Cardiac muscle cell (in vitro differentiated cells and primary cell): ENCODE measurements around the gene YPEL4. TPM values are rescaled to one million over a fixed set of nuclear protein-coding genes. Genes with fewer than 3 reads are reported as not detected.
A peak's percentile ranks its signal among the peaks of the same experiment; 100 is the strongest.

Experiments used
- DNase-seq, 2 donors: peaks; one replicate each; pipeline versions ENCODE4 v3.0.0 to v3.0.0-alpha.2; 2010 to 2017; ENCODE audit warnings: low read depth in 1 of 2, low spot score in 1 of 2
- H3K27ac ChIP-seq: fragments of 200-600 bp; sonication (generic); 2 replicates; pipeline ENCODE4 v1.5.1; 2016
- H3K27me3 ChIP-seq: fragments of 200-600 bp; sonication (generic); 2 replicates; pipeline ENCODE4 v1.6.0; 2016; ENCODE audit warnings: control low read depth
- H3K36me3 ChIP-seq: fragments of 200-600 bp; sonication (generic); 2 replicates; pipeline ENCODE4 v1.5.1; 2016; ENCODE audit warnings: control low read depth
- H3K4me1 ChIP-seq: fragments of 200-600 bp; sonication (generic); 2 replicates; pipeline ENCODE4 v1.8.1; 2017; ENCODE audit warnings: low read depth, mild to moderate bottlenecking, mixed run types
- H3K4me3 ChIP-seq: fragments of 200-600 bp; sonication (generic); 2 replicates; pipeline ENCODE4 v1.5.1; 2016; ENCODE audit warnings: mild to moderate bottlenecking
- H3K9me3 ChIP-seq: fragments of 200-600 bp; sonication (generic); 2 replicates; pipeline ENCODE4 v1.5.1; 2017; ENCODE audit warnings: low read depth, mild to moderate bottlenecking, control low read depth
- CTCF ChIP-seq: IDR thresholded peaks from 2 replicates; pipeline ENCODE4 v1.5.1; 2012; ENCODE audit warnings: low read depth, mild to moderate bottlenecking, low read length
- polyA plus RNA-seq: library from polyadenylated mRNA; unstranded; fragments of >200 nt; fragmentation: Nextera tagmentation; extraction: Ambion mirVana; gene quantifications from 2 replicates; pipeline ENCODE4 v1.2.1, GENCODE V29; 2016
- total RNA-seq: library from RNA; depleted of rRNA; stranded (reverse); fragments of >200 nt; gene quantifications from 2 replicates; pipeline ENCODE4 v1.2.3, GENCODE V29; 2016

YPEL4 gene
- total and polyA plus RNA-seq, 2 experiments from 2014 or later = 1.1 to 1.3 TPM

GRCh38 chr11:57596266-57596885 lies 53.3 kb downstream of the YPEL4 start:
- Histone ChIP-seq H3K36me3 (no peaks in the 10 kb centered on the region), H3K4me3 (no peak overlapping the region), H3K4me1 (no peaks in the 10 kb centered on the region), H3K27me3 (no peaks in the 10 kb centered on the region), H3K9me3 (no peaks in the 10 kb centered on the region), H3K27ac (peak overlapping the region; percentile 29)
- no peak for DNase-seq
- TF ChIP-seq CTCF = no peak

Other genes starting within 250 kb of the YPEL4 start
- 1.7 and 1.9 TPM in 2 replicates for gene SLC43A3, start 222.8 kb downstream of the YPEL4 start, total RNA-seq
- 5.8 and 6.8 TPM in 2 replicates for gene SLC43A3, start 222.8 kb downstream of the YPEL4 start, polyA plus RNA-seq
- 0.09 and 0.11 TPM in 2 replicates for gene RTN4RL2, start 189.4 kb downstream of the YPEL4 start, total RNA-seq
- gene RTN4RL2, start 189.4 kb downstream of the YPEL4 start, polyA plus RNA-seq = 0.61 and 1.3 TPM in 2 replicates
- gene SLC43A1, start 134.2 kb downstream of the YPEL4 start, total RNA-seq = 13.3 and 24.6 TPM in 2 replicates
- 11.2 and 23.7 TPM in 2 replicates for gene SLC43A1, start 134.2 kb downstream of the YPEL4 start, polyA plus RNA-seq
- gene TIMM10, start 119.2 kb downstream of the YPEL4 start, total RNA-seq = 32.6 and 45.1 TPM in 2 replicates
- 57.3 and 64.7 TPM in 2 replicates for gene TIMM10, start 119.2 kb downstream of the YPEL4 start, polyA plus RNA-seq
- 0.11 TPM in 1 of 2 replicates, not detected in the other for gene SMTNL1, start 112.3 kb downstream of the YPEL4 start, total RNA-seq
- gene SMTNL1, start 112.3 kb downstream of the YPEL4 start, polyA plus RNA-seq = 0.47 and 0.89 TPM in 2 replicates
- 113 and 129 TPM in 2 replicates for gene UBE2L6, start 82.2 kb downstream of the YPEL4 start, total RNA-seq
- 158 and 231 TPM in 2 replicates for gene UBE2L6, start 82.2 kb downstream of the YPEL4 start, polyA plus RNA-seq
- gene SERPING1, start 52.2 kb downstream of the YPEL4 start, total RNA-seq = 42.8 and 51.9 TPM in 2 replicates
- gene SERPING1, start 52.2 kb downstream of the YPEL4 start, polyA plus RNA-seq = 80.7 and 123 TPM in 2 replicates
- gene CLP1, start 7.8 kb upstream of the YPEL4 start, total RNA-seq = 16.5 and 17.2 TPM in 2 replicates
- 16.7 and 17.9 TPM in 2 replicates for gene CLP1, start 7.8 kb upstream of the YPEL4 start, polyA plus RNA-seq
- gene ZDHHC5, start 18.2 kb upstream of the YPEL4 start, total RNA-seq = 30.9 and 36.8 TPM in 2 replicates
- 24.9 and 32.1 TPM in 2 replicates for gene ZDHHC5, start 18.2 kb upstream of the YPEL4 start, polyA plus RNA-seq
- gene MED19, start 62.3 kb upstream of the YPEL4 start, total RNA-seq = 20.2 and 48.4 TPM in 2 replicates
- gene MED19, start 62.3 kb upstream of the YPEL4 start, polyA plus RNA-seq = 33.7 and 37.0 TPM in 2 replicates
- 49.6 and 95.3 TPM in 2 replicates for gene TMX2, start 62.7 kb upstream of the YPEL4 start, total RNA-seq
- gene TMX2, start 62.7 kb upstream of the YPEL4 start, polyA plus RNA-seq = 113 and 140 TPM in 2 replicates
- gene SELENOH, start 91.6 kb upstream of the YPEL4 start, total RNA-seq = 311 and 358 TPM in 2 replicates
- gene SELENOH, start 91.6 kb upstream of the YPEL4 start, polyA plus RNA-seq = 257 and 289 TPM in 2 replicates
- gene BTBD18, start 101.9 kb upstream of the YPEL4 start, total RNA-seq = not detected in 2 replicates
- gene BTBD18, start 101.9 kb upstream of the YPEL4 start, polyA plus RNA-seq = 1.5 and 2.4 TPM in 2 replicates
- 125 and 153 TPM in 2 replicates for gene CTNND1, start 111.9 kb upstream of the YPEL4 start, total RNA-seq
- gene CTNND1, start 111.9 kb upstream of the YPEL4 start, polyA plus RNA-seq = 95.4 and 125 TPM in 2 replicates